Small intestine (tissue), 7 donors: ENCODE data around the gene MED12L. TPM values are rescaled to one million over a fixed set of nuclear protein-coding genes. Genes with fewer than 3 reads are reported as not detected.

ENCODE experiments used
- DNase-seq, 2 donors: peaks; one replicate each; pipeline versions ENCODE4 v3.0.0 to v3.0.0-alpha.2; 2013
- FAIRE-seq: peaks from 2 replicates; lab custom pipeline; 2012; peaks lifted over from hg19 to GRCh38; lab: Jason Lieb, UNC
- H3K27ac ChIP-seq, 3 donors: one replicate each; pipeline ENCODE4 v1.5.1; 2013; ENCODE audit warnings: low read length in 2 of 3, mild to moderate bottlenecking in 2 of 3, control low read depth in 1 of 3, inconsistent platforms in 1 of 3, low read depth in 1 of 3, moderate library complexity in 1 of 3
- H3K27me3 ChIP-seq, 3 donors: one replicate each; pipeline ENCODE4 v1.6.1; 2013; ENCODE audit warnings: low read length in 3 of 3, inconsistent platforms in 1 of 3; ENCODE audit not compliant: control insufficient read depth in 3 of 3, insufficient read depth in 3 of 3
- H3K36me3 ChIP-seq, 3 donors: one replicate each; pipeline ENCODE4 v1.6.1; 2013; ENCODE audit warnings: low read length in 3 of 3, inconsistent platforms in 1 of 3, low read depth in 1 of 3, mild to moderate bottlenecking in 1 of 3, moderate library complexity in 1 of 3; ENCODE audit not compliant: control insufficient read depth in 3 of 3, insufficient read depth in 2 of 3
- H3K4me1 ChIP-seq, 3 donors: one replicate each; pipeline ENCODE4 v1.6.1; 2013; ENCODE audit warnings: low read length in 2 of 3, inconsistent platforms in 1 of 3, low read depth in 1 of 3, mild to moderate bottlenecking in 1 of 3, moderate library complexity in 1 of 3; ENCODE audit not compliant: control insufficient read depth in 3 of 3, insufficient read depth in 2 of 3
- H3K4me3 ChIP-seq, 3 donors: one replicate each; pipeline ENCODE4 v1.5.1; 2013; ENCODE audit warnings: low read length in 3 of 3, control low read depth in 1 of 3, inconsistent platforms in 1 of 3, low read depth in 1 of 3, mild to moderate bottlenecking in 1 of 3, moderate library complexity in 1 of 3
- H3K9me3 ChIP-seq, 2 donors: one replicate each; pipeline ENCODE4 v1.6.1; 2013; ENCODE audit warnings: low read depth in 1 of 2, low read length in 1 of 2; ENCODE audit not compliant: control insufficient read depth in 2 of 2, insufficient read depth in 1 of 2
- WGBS, 3 donors: extraction: QIAGEN DNeasy Blood & Tissue Kit; methylation state at CpG; one replicate each; pipeline ENCODE4 v1.1.7; 2013; 5-methylcytosine and 5-hydroxymethylcytosine counted together
- polyA plus RNA-seq, 4 donors: library from polyadenylated mRNA; stranded (reverse) in 3 of 4; unstranded in 1 of 4; fragments of 200-250 nt in 3 of 4; fragments of 120-200 nt in 1 of 4; gene quantifications; one replicate each; pipeline versions ENCODE4 v1.2.1 to v1.2.3, GENCODE V29; 2013
- donor health status: healthy with polysubstance abuse.
- donor health status: control.
- donor health status: control.
- donor health status: Bipolar disorder and iron deficiency.
- donor health status: healthy.

Gene MED12L
- polyA plus RNA-seq, 4 donors: 0.16 to 2.4 (median 0.36) TPM

GRCh38 chr3:151460228-151460627 is 374.8 kb downstream of the MED12L start:
- DNase-seq: peak in 1 of 2 donors; percentile 17
- no peak overlapping the region for H3K27ac ChIP-seq
- peak overlapping the region in 1 of 3 donors; percentile 57 for H3K4me3 ChIP-seq
- WGBS, 3 donors: 12 to 21% (median 12%) methylated on average over 2 of the region's 2 CpGs
- no peaks in the 10 kb centered on the region for H3K4me1 ChIP-seq
- H3K36me3 ChIP-seq: no peaks in the 10 kb centered on the region
- FAIRE-seq: no peak
- H3K9me3 ChIP-seq: no peaks in the 10 kb centered on the region
- peaks cover 0 to 9% (median 0%) of the 10 kb centered on the region in 3 donors for H3K27me3 ChIP-seq

DNA sequence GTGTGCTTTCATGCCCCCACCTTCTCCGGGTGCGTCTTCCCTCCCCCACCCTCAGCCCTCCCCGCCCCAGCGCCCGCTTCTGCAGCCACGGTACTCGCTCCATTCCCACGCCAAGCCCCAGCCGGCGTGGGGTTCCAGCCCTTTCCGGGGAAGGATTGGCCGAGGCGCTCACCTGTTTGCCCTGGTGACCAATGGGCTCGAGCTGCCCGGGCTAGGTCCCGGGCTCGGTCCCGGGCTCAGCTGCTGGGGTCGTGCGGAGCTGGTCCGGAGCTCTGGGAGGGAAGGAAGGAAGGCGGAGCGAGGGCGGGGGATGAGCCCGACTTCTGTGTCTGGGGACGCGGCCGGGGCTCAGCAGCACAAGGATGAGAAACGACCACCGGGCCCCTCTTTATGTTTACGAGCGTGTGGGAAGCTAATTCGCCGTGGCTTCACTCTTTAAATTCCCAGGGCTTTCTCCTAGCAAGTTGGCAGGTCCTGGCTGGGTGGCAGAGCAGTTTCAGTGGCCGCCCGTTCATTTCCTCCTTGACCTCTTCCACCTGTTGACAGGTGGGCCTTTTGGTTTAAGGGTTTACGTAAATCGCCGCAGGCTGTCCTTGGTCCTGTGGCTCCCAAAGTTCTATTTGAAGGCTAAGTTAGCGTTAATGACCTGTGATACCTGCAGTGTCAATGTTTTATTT is 375.4 kb downstream of the MED12L start, which contains the start of gene IGSF10:
Gene IGSF10 (minus strand): TSS at position 288 of the 677 bp plus-strand sequence. CDS start 2,352 bp downstream, outside the sequence.
- Histone ChIP-seq H3K36me3 (no peaks in the 10 kb centered on the region), H3K9me3 (no peaks in the 10 kb centered on the region), H3K4me1 (no peaks in the 10 kb centered on the region), H3K4me3 (peak within 1 kb of the TSS; percentile 21 to 57 (median 47)), H3K27ac (no peak within 1 kb of the TSS), H3K27me3 (peaks cover 0 to 9% (median 0%) of the 10 kb centered on the region in 3 donors)
- no peak for FAIRE-seq
- 16 to 18% (median 17%) methylated on average over 39 to 40 of the region's 40 CpGs for WGBS, 3 donors
- DNase-seq: peak; percentile 15 to 40

DNA sequence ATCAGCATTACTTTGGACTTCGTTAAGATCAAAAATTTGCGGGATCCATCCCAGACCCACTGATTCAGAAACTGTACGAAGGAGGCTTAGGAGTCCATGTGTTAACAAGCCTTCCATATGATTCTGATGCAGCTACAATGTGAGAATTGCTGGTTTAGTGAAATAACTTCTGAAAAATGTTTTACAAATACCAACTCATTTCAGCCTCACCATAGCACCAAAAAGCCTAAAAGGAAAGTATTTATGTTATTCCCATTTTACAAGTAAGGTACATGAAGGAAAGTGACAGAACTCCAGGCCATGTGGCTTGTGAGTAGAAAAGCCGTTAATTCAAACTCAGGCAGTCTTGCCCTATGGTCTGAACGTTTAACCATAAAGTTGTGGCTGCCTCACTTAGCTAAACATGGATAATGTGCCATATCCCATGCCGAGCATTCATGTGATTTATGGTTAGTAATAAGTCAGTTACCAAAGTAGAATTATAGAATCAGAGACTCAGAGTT is 376.9 kb downstream of the MED12L start:
- no peaks in the 10 kb centered on the region for H3K9me3 ChIP-seq
- H3K27me3 ChIP-seq: peaks cover 0 to 9% (median 0%) of the 10 kb centered on the region in 3 donors
- no peak for DNase-seq
- no peak overlapping the region for H3K27ac ChIP-seq
- H3K36me3 ChIP-seq: no peaks in the 10 kb centered on the region
- H3K4me3 ChIP-seq: no peak overlapping the region
- WGBS, 3 donors: 83 to 84% (median 84%) methylated on average over 6 of the region's 6 CpGs
- no peaks in the 10 kb centered on the region for H3K4me1 ChIP-seq
- FAIRE-seq: no peak

GRCh38 chr3:151462991-151463390 is 377.5 kb downstream of the MED12L start:
- FAIRE-seq (no peak), DNase-seq (no peak)
- WGBS, 3 donors: 79 to 82% (median 80%) methylated on average over 1 of the region's 1 CpG
- Histone ChIP-seq H3K4me1 (no peaks in the 10 kb centered on the region), H3K36me3 (no peaks in the 10 kb centered on the region), H3K9me3 (no peaks in the 10 kb centered on the region), H3K4me3 (no peak overlapping the region), H3K27ac (no peak overlapping the region), H3K27me3 (peaks cover 0 to 9% (median 0%) of the 10 kb centered on the region in 3 donors)

GRCh38 chr3:151467069-151467468 is 381.6 kb downstream of the MED12L start:
- no peak overlapping the region for H3K4me3 ChIP-seq
- FAIRE-seq: no peak
- no peaks in the 10 kb centered on the region for H3K27me3 ChIP-seq
- no peaks in the 10 kb centered on the region for H3K4me1 ChIP-seq
- no peak for DNase-seq
- no peaks in the 10 kb centered on the region for H3K36me3 ChIP-seq
- no peaks in the 10 kb centered on the region for H3K9me3 ChIP-seq
- 84 to 87% (median 86%) methylated on average over 1 of the region's 1 CpG for WGBS, 3 donors
- no peak overlapping the region for H3K27ac ChIP-seq

- Histone ChIP-seq H3K27ac (no peak overlapping the region), H3K4me1 (no peaks in the 10 kb centered on the region), H3K27me3 (no peaks in the 10 kb centered on the region), H3K9me3 (no peaks in the 10 kb centered on the region), H3K4me3 (no peak overlapping the region), H3K36me3 (no peaks in the 10 kb centered on the region)
- FAIRE-seq: no peak
- WGBS, 3 donors: 37 to 52% (median 39%) methylated on average over 9 of the region's 9 CpGs
- DNase-seq: peak; percentile 71 to 77
Measured at GRCh38 chr3:151468284-151468917, 382.9 kb downstream of the MED12L start.

GRCh38 chr3:151476344-151477018 is 391.0 kb downstream of the MED12L start:
- Histone ChIP-seq H3K9me3 (peaks cover 0 to 2% of the 10 kb centered on the region in 2 donors), H3K27me3 (no peaks in the 10 kb centered on the region), H3K36me3 (no peaks in the 10 kb centered on the region), H3K4me3 (no peak overlapping the region), H3K4me1 (no peaks in the 10 kb centered on the region), H3K27ac (no peak overlapping the region)
- FAIRE-seq (no peak), DNase-seq (no peak)
- 88 to 90% (median 90%) methylated on average over 7 of the region's 7 CpGs for WGBS, 3 donors

- no peak for FAIRE-seq
- Histone ChIP-seq H3K9me3 (peaks cover 0 to 8% of the 10 kb centered on the region in 2 donors), H3K27me3 (no peaks in the 10 kb centered on the region), H3K36me3 (no peaks in the 10 kb centered on the region), H3K4me3 (no peak overlapping the region), H3K27ac (no peak overlapping the region), H3K4me1 (no peaks in the 10 kb centered on the region)
- peak; percentile 8 to 33 for DNase-seq
- 73 to 82% (median 81%) methylated on average over 2 of the region's 2 CpGs for WGBS, 3 donors
Measured at GRCh38 chr3:151477591-151478334, 392.3 kb downstream of the MED12L start.
